HepG2 (cell line): ENCODE results near the gene ZNF185.

ENCODE experiments used
- NONO ChIP-seq, 2 experiments: fragments of 450-650 bp in 1 of 2; sonication (generic) in 1 of 2; formaldehyde crosslinking in 1 of 2; IDR thresholded peaks in 1 of 2; conservative IDR thresholded peaks in 1 of 2; 2 replicates each; pipeline versions ENCODE4 v1.6.1 to v1.8.0; 2017 to 2022; ENCODE audit warnings: mild to moderate bottlenecking in 1 of 2, missing genetic modification reagents in 1 of 2, moderate library complexity in 1 of 2
- POLR2A ChIP-seq, 2 experiments: IDR thresholded peaks; 2 replicates each; pipeline ENCODE4 v1.6.1; 2011; ENCODE audit warnings: low read depth in 2 of 2, low read length in 2 of 2, mild to moderate bottlenecking in 1 of 2, moderate library complexity in 1 of 2; ENCODE audit not compliant: insufficient read depth in 1 of 2
- TAF1 ChIP-seq: sonication (generic); formaldehyde crosslinking; IDR thresholded peaks from 2 replicates; pipeline ENCODE4 v1.4.0; 2020; ENCODE audit warnings: missing genetic modification reagents

DNA sequence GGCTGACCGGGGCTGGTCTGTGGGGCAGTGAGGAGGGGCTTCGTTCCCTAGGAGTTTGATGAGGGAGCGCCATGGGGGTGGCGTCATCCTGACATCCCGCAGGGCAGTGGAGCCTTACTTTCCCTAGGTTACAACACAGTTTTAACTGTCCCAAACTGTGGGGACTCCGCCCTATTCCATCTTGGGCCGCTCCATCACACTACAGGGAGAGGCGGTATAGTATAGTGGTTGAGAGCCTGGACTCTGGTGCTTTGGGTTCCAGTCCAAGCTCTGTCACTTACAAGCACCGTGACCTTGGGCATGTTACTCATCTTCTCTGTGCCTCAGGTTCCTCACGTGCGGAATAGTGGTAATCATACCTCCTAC lies 44.2 kb downstream of the ZNF185 start:
- TF ChIP-seq NONO (IDR thresholded peaks at IDR 0.05) = no peak
- TF ChIP-seq NONO (CRISPR knock-in tag; conservative IDR thresholded peaks at IDR 0.05) = no peak
- TF ChIP-seq POLR2A (IDR thresholded peaks at IDR 0.05; ENCODE audit: insufficient read depth in 1 of 2, low read depth in 2 of 2, low read length in 2 of 2) = no peak
- no peak for TF ChIP-seq TAF1 (CRISPR knock-in tag)
